CD4-positive, alpha-beta T cell treated with Interleukin-6 for 4 hours (primary cell): ENCODE measurements around the gene NDE1.
"Not testable (repeated sequence)": the region's sequence is repeated elsewhere in the genome, so short reads cannot be mapped to it uniquely, and the experiment has no call there.

Source experiments
- DNase-seq: peaks from one replicate; pipeline ENCODE4 v3.0.0-alpha.2; 2020; ENCODE audit warnings: mixed read lengths

The NDE1 gene, protein sequence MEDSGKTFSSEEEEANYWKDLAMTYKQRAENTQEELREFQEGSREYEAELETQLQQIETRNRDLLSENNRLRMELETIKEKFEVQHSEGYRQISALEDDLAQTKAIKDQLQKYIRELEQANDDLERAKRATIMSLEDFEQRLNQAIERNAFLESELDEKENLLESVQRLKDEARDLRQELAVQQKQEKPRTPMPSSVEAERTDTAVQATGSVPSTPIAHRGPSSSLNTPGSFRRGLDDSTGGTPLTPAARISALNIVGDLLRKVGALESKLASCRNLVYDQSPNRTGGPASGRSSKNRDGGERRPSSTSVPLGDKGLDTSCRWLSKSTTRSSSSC

DNA sequence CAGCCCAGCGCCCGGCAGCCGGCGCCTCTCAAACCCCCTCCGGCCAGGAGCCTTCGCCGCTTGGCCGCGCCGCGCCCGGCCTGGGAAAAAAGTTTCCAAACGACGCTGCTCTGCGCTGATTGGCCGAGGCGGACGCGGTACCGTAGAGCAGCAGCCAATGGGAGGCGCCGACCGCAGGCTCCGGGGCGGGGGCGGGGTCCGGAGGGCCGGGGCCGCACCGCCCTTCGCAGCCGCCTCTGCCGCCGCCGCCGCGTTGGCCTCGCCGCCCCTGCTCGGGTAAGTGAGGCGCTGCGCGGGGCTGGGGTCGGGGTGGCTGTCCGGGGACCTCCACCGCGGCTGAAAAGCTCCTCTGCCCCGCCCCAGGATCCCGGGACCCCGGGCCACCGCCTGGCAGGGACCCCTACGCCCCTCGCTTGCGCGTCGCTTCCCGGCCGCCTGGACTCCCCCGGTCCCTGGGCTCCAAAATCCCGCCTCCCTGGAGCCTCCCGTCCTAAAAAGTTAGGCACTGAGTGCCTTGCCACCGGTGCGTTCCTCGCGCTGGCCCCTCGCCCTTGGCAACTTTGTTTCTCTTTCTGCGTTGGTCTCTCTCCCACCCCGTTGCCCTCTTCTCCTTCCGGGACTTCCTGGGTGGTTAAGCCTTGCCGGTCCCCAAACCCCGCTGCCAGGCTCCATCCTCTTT lies at the start of gene NDE1:
Gene NDE1, plus strand, starts transcription at position 227 of the 679 bp plus-strand sequence. CDS start 14,534 bp downstream, outside the sequence.
- DNase-seq = peak; percentile 87

DNA sequence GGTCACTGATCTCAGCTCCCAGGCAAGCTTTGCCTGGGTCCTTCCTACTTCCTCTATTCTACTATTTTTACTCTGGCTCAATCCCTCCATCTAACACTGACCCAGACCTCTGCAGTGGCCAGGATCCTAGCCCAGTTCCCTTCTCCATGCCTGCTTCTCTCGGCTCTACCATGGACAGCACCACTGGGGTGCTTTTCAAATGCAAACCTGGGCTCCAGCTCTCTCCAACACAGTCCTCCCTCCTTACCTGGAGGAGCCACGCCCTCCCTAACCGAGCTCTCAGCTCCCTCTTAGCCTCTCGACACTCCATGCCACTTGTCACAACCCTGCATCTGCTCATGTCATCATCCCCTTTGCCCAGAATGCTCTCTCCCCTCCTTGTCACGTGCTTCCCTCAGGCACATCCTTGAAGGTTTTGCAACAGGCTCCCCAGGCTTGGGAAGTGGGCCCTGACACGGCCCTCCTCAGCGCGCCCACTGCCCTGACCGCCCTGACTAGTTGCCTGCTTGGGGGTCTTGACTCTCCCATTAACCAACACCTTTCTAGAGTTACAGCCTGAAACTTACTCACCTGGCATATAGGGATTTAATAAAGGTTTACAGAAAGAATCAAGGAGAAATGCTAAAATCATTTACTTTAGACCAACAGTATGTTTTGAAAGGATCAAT lies 48.7 kb upstream of the NDE1 start:
- DNase-seq = no peak

DNA sequence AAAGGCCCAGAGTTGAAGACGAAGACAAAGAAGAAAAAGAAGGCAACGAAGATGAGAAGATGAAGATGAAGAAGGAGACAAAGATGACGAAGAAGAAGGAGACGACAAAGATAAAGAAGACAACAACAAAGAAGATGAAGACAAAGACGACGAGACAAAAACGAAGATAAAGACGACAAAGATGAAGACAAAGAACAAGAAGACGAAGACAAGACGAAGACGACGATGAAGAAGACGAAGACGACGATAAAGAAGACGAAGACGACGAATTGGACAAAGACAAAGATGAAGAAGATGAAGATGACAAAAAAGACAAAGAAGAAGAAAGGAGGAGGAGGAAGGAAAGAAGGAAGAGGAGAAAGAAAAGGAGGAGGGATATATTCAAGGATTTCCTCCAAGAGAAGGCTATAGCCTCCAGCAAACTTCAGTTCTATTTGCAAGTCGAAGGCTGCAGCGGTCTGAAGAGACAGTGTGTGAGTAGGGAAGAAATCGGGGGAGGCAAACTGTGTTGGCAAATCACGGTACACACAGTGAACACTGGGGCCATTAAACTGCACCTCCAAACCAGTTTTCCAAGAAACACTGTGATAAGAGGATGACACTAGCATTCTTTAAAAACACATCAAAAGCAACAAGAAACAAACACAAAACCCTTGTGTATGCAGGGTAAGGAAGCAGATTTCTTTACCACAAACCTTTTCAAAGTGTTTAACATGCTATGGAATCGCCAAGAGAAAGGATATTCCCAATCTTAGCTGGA lies 47.6 kb upstream of the NDE1 start:
- no peak for DNase-seq

- DNase-seq = no peak
Observed at GRCh38 chr16:15604460-15605440, 45.3 kb upstream of the NDE1 start.

DNA sequence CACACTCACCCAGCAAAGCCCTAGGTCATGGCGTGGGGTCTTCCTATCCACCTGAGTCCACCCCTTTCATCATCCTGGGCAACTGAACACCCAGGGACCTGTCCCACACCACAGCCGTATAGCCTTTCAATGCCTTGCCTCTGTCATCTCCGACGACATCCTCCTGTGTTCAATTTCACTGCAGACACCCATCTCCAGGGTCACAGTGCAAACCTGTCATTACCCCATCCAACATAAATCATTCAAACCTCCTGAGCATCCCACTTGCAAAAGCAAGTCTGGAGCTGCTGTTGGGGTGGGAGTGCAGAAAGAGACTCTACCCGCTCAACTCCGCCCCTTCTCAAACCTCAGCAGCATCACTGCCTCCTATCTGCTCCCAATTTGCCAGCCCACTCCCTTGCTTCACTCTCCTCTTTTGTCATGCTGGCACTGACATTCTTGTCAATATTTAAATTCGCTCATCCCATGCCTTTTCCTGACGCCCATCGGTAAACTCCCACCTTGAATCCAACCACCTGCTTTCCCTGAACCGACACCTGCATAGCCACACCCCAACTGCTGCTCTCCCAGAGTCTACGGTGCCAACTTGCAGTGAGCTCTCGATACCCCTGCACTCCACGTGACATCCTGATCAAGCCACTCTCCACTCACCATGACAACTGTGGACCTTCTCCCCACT lies 44.1 kb upstream of the NDE1 start:
- no peak for DNase-seq

GRCh38 chr16:15606518-15607220 lies 43.4 kb upstream of the NDE1 start:
- no peak for DNase-seq

GRCh38 chr16:15607221-15607699 lies 42.8 kb upstream of the NDE1 start:
- not testable (repeated sequence) for DNase-seq

GRCh38 chr16:15607700-15608396 lies 42.2 kb upstream of the NDE1 start:
- no peak for DNase-seq

DNA sequence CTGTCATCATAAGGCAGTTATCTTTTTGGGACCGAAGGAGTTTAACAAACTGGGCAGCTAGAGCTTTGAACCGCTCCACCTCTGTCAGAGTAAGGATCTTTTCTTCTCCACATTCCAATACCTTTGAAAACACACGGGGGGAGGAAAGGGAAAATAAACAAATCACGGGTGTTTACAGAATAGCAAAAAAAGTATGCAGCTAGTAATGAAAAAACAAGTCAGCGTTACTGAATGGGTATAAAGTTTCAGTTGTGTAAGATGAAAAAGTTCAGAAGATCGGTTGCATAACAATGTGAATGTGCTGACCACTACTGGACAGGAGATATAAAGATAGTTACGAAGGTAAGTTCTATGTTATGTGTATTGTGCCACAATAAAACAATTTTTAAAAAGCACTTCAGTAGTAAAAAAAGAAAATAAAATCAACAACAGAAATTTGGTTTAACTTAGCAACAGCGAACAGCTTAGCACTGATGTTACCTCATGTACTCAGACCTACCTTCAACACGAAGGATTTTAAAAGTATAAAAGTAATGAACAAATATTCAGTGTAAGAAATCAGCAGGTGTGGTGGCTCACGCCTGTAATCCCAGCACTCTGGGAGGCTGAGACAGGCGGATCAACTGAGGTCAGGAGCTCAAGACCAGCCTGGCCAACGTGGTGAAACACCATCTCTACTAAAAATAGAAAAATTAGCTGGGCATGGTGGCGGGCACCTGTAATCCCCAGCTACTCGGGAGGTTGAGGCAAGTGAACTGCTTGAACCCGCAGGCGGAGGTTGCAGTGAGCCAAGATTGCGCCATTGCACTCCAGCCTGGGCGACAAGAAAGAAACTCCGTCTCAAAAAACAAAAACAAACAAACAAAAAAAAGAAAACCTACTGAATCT lies 41.4 kb upstream of the NDE1 start:
- DNase-seq = no peak

- no peak for DNase-seq
Observed at GRCh38 chr16:15609286-15609649, 40.8 kb upstream of the NDE1 start.

DNA sequence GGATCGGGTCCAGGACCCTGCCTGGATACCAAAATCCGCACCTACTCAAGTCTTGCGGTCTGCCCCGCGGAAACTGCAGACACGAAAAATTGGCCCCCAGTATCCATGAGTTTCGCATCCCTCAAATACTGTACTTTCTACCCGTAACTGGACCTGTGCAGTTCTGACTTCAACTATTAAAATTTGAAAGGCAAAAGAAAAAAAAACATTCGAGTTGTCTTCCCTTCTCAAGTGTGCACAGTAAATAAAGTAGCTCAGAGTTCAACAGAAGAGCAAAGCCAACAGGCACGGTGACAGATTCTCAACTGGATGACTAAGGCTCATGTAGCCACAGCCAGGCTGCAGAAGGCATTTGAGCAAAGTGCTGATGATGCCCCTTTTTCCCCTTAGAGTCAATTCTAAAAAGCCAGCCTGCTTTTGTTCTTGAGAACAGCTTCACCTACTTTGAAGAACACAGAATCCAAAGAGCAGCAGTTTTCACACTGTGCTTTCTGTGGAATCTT lies 39.6 kb upstream of the NDE1 start:
- no peak for DNase-seq

- no peak for DNase-seq
Observed at GRCh38 chr16:15611610-15612009, 38.4 kb upstream of the NDE1 start.

- no peak for DNase-seq
Observed at GRCh38 chr16:15613676-15614075, 36.4 kb upstream of the NDE1 start.

DNA sequence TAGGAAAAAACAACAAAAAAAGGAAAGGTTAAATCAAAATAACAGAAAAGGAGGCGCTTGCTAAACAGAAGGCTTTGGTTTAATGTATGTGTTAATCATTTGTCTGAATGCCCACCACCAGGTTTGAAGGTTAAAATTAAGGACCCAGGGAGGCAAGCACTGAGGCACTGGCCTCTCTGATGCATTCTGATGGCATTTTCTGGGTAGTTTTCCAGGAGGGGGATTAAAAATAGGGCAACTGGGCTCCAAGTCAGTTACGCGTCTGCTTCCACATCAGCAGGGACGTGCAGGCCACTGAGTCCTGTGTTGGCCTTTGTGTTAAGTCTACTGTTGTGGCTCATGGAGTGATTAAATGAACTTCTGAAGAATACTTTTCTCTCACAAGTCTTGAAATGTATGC lies 34.0 kb upstream of the NDE1 start:
- no peak for DNase-seq

DNA sequence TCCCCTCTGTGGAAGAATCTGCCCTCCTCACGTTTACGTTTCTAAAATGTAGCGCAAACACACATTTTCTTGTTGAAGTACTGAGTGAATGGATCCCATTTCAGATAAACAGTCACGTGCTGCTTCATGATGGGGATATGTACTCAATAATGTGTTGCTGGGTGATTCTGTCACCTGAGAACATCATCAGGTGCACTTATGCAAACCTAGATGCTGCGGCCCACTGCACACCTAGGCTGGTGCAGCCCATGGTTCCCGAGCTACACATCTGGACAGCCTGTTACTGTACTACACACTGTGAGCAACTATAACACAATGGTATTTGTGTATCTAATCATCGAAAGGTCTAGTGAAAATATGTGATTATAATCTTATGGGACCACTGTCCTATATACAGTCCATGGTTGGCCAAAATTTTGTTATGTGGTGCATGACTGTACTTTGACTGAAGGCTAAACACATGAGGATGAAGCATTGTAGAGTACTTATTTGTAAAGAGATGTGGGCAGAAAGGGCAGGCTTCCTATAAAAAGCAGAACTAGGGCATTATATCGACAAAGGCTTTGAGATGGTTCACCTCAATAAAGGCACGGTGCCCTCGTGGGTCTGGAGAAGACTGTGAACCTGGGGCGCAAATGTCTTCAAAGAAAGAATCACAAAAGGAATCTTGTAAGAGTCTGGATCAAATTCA lies 33.4 kb upstream of the NDE1 start:
- DNase-seq = no peak

- DNase-seq = no peak
Observed at GRCh38 chr16:15617901-15618300, 32.1 kb upstream of the NDE1 start.

- DNase-seq = no peak
Observed at GRCh38 chr16:15618392-15618791, 31.7 kb upstream of the NDE1 start.

DNA sequence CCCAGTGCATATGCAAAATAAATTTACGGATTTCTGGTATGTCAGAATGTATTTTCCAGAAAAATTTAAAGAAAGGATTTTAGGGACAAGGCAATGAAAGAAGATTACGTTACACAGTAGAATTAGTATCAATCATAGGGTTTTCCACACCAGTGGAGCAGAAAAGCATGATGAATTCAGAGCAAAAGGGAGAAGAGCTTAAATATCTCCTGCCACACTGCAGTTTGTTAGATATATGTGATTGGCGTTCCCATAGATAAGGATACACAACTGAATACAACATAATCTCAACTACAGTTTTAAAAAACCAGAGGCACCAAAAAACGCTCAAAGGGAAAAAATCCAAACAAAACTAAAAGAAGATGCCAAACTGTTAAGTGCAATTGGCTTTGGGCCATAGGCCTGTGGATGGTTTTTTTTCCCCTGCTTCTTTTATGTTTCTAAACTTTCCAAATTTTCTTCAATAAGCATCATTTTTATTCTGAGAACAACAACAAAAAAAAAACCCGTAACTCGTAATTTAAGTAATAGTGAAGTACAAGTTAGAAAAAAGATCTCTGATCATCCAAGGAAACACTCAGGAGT lies 29.3 kb upstream of the NDE1 start:
- no peak for DNase-seq
